Mononuclear cell (primary cell): ENCODE data around the gene ABCA4. TPM values are rescaled to one million over a fixed set of nuclear protein-coding genes. Genes with fewer than 3 reads are reported as not detected.
"Not testable (repeated sequence)": the region's sequence is repeated elsewhere in the genome, so short reads cannot be mapped to it uniquely, and the experiment has no call there.

ENCODE experiments used
- H3K27me3 ChIP-seq: 2 replicates; pipeline ENCODE4 v1.6.0; 2011; ENCODE audit warnings: low read length, control low read depth; ENCODE audit not compliant: insufficient read depth
- H3K4me1 ChIP-seq: 2 replicates; pipeline ENCODE4 v1.5.1; 2011; ENCODE audit warnings: mild to moderate bottlenecking, low read length, control low read depth; ENCODE audit not compliant: insufficient read depth
- H3K4me3 ChIP-seq: 2 replicates; pipeline ENCODE4 v1.5.1; 2011; ENCODE audit warnings: mild to moderate bottlenecking, low read length, moderate library complexity
- H3K9me3 ChIP-seq: 2 replicates; pipeline ENCODE4 v1.5.1; 2011; ENCODE audit warnings: low read depth, mild to moderate bottlenecking, control low read depth, low read length
- total RNA-seq: library from RNA; depleted of rRNA; stranded (reverse); fragments of >200 nt; gene quantifications from one replicate; pipeline ENCODE4 v1.2.3, GENCODE V29; 2012

Gene ABCA4
- total RNA-seq, 1 donor: not detected

- H3K4me1 ChIP-seq: peaks cover 20% of the 10 kb centered on the region
- H3K9me3 ChIP-seq: no peaks in the 10 kb centered on the region
- H3K4me3 ChIP-seq: no peak overlapping the region
- H3K27me3 ChIP-seq: no peaks in the 10 kb centered on the region
Measured at GRCh38 chr1:94014087-94014486, 106.9 kb downstream of the ABCA4 start.

GRCh38 chr1:94013367-94013878, 107.5 kb downstream of the ABCA4 start:
- H3K27me3 ChIP-seq: no peaks in the 10 kb centered on the region
- H3K4me1 ChIP-seq: peaks cover 20% of the 10 kb centered on the region
- H3K4me3 ChIP-seq: no peak overlapping the region
- no peaks in the 10 kb centered on the region for H3K9me3 ChIP-seq

GRCh38 chr1:94012708-94013366, 108.1 kb downstream of the ABCA4 start:
- H3K4me1 ChIP-seq: peaks cover 16% of the 10 kb centered on the region
- H3K27me3 ChIP-seq: no peaks in the 10 kb centered on the region
- H3K9me3 ChIP-seq: no peaks in the 10 kb centered on the region
- no peak overlapping the region for H3K4me3 ChIP-seq

- H3K4me3 ChIP-seq: no peak overlapping the region
- H3K4me1 ChIP-seq: peaks cover 8% of the 10 kb centered on the region
- H3K9me3 ChIP-seq: no peaks in the 10 kb centered on the region
- no peaks in the 10 kb centered on the region for H3K27me3 ChIP-seq
Measured at GRCh38 chr1:94011709-94012595, 109.0 kb downstream of the ABCA4 start.

- Histone ChIP-seq H3K4me3 (no peak overlapping the region), H3K27me3 (no peaks in the 10 kb centered on the region), H3K9me3 (no peaks in the 10 kb centered on the region), H3K4me1 (peaks cover under 1% of the 10 kb centered on the region)
Measured at GRCh38 chr1:94011129-94011528, 109.8 kb downstream of the ABCA4 start.

- Histone ChIP-seq H3K9me3 (no peaks in the 10 kb centered on the region), H3K4me1 (peaks cover 6% of the 10 kb centered on the region), H3K27me3 (no peaks in the 10 kb centered on the region), H3K4me3 (no peak overlapping the region)
Measured at GRCh38 chr1:94009304-94009703, 111.6 kb downstream of the ABCA4 start.

- Histone ChIP-seq H3K9me3 (no peaks in the 10 kb centered on the region), H3K4me1 (peaks cover 6% of the 10 kb centered on the region), H3K27me3 (no peaks in the 10 kb centered on the region), H3K4me3 (no peak overlapping the region)
Measured at GRCh38 chr1:94006604-94007003, 114.3 kb downstream of the ABCA4 start.

- Histone ChIP-seq H3K4me1 (peaks cover 6% of the 10 kb centered on the region), H3K4me3 (no peak overlapping the region), H3K9me3 (no peaks in the 10 kb centered on the region)
Measured at GRCh38 chr1:94004924-94005323, 116.0 kb downstream of the ABCA4 start.

GRCh38 chr1:94002046-94002787, 118.7 kb downstream of the ABCA4 start:
- H3K4me1 ChIP-seq: peaks cover 6% of the 10 kb centered on the region
- H3K9me3 ChIP-seq: no peaks in the 10 kb centered on the region
- no peak overlapping the region for H3K4me3 ChIP-seq
- H3K27me3 ChIP-seq: no peaks in the 10 kb centered on the region

More at GRCh38 chr1:94004924-94005323, 116.0 kb downstream of the ABCA4 start:
- no peaks in the 10 kb centered on the region for H3K27me3 ChIP-seq

- Histone ChIP-seq H3K4me1 (peaks cover 6% of the 10 kb centered on the region), H3K9me3 (no peaks in the 10 kb centered on the region), H3K27me3 (no peaks in the 10 kb centered on the region), H3K4me3 (no peak overlapping the region)
Measured at GRCh38 chr1:94001397-94002045, 119.4 kb downstream of the ABCA4 start.

- Histone ChIP-seq H3K4me1 (peaks cover 6% of the 10 kb centered on the region), H3K27me3 (no peaks in the 10 kb centered on the region), H3K9me3 (no peaks in the 10 kb centered on the region), H3K4me3 (no peak overlapping the region)
Measured at GRCh38 chr1:94000510-94001282, 120.3 kb downstream of the ABCA4 start.

- H3K4me3 ChIP-seq: no peak overlapping the region
- no peaks in the 10 kb centered on the region for H3K9me3 ChIP-seq
- H3K27me3 ChIP-seq: no peaks in the 10 kb centered on the region
- peaks cover 1% of the 10 kb centered on the region for H3K4me1 ChIP-seq
Measured at GRCh38 chr1:93999840-94000415, 121.0 kb downstream of the ABCA4 start.

- not testable (repeated sequence) for H3K9me3 ChIP-seq, H3K27me3 ChIP-seq, H3K4me1 ChIP-seq, H3K4me3 ChIP-seq
Measured at GRCh38 chr1:93998532-93998931, 122.4 kb downstream of the ABCA4 start.

GRCh38 chr1:93997756-93998155, 123.2 kb downstream of the ABCA4 start:
- Histone ChIP-seq H3K27me3 (no peaks in the 10 kb centered on the region), H3K9me3 (no peaks in the 10 kb centered on the region), H3K4me3 (no peak overlapping the region), H3K4me1 (no peaks in the 10 kb centered on the region)
